ENCODE results near the gene PPA1.
"Not testable (repeated sequence)": the region's sequence is repeated elsewhere in the genome, so short reads cannot be mapped to it uniquely, and the experiment has no call there.

The PPA1 gene

DNA sequence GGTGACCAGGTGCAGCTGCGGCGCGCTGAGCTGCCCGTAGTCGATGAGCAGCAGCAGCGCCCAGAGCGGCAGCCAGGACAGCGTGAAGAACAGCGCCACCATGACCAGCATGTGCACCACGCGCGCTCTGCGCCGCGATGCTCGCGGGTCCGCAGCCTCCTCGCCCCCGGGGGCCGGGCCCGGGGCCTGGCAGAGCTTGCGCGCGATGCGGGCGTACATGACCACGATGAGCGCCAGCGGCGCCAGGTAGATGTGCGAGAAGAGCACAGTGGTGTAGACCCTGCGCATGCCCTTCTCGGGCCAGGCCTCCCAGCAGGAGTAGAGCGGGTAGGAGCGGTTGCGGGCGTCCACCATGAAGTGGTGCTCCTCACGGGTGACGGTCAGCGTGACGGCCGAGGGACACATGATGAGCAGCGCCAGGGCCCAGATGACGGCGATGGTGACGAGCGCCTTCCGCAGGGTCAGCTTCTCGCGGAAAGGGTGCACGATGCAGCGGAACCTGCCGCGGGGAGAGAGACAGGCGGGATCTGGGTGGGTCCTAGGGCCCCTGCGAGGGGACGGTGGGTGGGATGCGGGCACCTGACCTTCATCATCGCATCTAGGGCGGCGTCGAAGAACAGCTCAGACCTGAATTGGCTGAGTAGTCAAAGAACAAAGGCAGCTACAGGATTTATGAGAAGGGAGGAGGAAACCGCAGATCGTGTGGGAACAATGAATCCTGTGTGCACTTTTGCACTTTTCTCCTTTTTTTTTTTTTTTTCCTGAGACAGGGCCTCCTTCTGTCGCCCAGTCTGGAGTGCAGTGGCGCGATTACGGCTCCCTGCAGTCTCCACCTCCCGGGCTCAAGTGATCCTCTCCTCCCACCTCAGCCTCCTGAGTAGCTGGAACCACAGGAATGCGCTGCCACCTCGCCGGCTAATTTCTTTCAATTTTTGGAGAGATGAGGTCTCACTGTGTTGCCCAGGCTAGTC, 22.4 kb upstream of the PPA1 start:
- in situ Hi-C loops (cut with MboI; ENCODE audit: low sequenced_read_pairs) = no loop called here

DNA sequence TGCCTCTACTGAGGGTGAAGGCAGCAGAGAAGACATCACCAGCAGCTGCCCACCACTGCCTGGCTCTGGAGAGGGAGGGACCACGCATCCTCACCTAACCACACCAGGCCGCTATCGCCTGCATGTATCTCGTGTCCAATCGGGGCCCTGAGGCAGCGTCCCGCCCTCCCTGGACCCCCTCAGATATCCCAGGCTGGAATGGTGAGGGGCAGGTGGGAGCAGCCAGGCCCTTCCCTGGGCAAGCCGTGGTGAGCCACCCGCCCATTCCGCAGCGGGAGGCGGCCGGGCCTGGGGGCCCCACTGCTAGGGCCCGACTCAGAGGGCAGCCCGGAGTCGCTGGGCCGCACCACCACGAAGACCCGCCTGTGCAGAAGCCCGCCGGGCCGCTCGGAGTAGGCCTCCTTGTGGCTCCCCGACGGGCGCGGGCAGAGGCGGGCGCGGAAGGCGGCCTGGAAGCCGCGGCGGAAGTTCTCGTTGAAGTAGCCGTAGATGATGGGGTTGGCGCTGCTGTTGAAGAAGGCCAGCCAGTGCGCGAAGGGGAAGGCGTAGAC, 21.6 kb upstream of the PPA1 start:
- in situ Hi-C loops (cut with MboI; ENCODE audit: low sequenced_read_pairs) = no loop called here

DNA sequence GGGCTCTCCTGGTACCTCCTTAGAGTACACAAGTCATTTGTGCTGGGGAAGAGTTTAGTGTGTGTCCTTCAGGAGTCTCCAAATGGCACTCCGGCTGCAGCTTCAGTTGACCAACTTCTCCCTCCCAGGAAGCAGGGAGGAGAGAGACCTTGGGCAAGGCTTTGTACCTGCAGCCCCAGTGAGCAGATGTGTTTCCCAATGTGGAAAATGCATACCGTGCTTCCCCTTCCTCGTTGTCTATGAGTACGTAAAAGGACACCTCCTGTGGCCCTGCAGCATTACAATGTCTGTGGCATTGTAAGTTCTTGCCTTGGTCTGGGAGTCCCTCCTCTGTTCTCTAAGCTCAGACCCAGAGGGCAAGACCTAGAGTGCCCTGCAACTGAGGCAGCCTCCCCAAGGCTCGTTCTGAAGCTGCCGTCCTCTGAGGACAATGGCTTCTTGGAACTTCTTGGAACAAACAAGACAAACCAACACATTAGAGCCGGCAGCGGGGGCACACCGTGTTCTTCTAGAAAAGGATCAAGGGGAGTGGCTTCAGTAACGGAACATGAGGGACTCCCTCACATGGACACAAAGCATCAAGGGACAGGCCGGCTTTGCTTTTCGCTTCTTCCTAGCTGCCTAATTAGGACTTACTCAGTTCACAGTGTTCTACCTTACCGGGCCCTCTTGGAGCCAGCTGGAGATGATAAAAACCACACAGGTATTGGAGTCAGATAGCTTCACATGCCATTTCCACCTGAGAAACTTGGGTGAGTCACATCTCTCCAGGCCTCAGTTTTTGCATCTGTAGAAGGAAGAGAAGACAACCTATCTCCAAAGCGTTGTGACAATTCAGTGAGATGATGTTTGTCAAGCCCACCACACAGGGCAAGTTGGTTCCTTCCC, 20.9 kb upstream of the PPA1 start:
- in situ Hi-C loops (cut with MboI; ENCODE audit: low sequenced_read_pairs) = no loop called here

DNA sequence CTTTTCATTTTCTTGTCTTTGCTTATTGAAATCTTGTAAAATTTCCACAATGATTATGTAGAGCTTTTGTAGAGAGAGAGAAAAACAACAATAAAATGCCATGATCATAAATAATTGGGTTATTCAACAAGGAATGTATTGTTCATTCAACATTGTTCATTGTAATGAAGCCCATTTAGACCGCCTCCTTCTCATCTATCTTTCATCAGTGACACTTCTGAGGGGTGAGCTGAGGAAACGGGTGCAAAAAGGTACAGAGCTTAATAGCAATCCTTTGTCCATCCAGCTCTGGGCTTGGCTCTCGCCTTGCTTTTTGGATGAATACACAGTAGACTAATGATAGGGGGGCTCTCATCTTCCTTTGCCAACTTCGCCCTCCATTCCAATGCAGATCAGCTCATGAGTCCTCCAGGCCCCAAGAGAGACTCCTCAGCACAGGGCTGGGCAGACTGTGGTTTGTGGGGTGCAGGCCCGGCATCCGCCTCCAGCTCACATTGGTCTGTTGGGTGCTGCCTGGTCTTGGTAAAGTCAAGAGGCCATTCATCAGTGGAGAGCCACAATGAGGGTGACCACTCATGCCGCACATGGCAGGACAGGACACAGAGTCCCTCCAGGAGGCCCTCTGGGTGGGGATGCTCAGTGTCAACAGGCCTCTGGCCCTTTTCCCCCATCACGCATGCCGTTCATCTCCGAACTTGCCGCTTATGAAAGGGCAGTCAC, 17.9 kb upstream of the PPA1 start:
- in situ Hi-C loops (cut with MboI; ENCODE audit: low sequenced_read_pairs) = no loop called here

- in situ Hi-C loops (cut with MboI; ENCODE audit: low sequenced_read_pairs) = no loop called here
Measured at GRCh38 chr10:70247360-70247759, 14.1 kb upstream of the PPA1 start.

GRCh38 chr10:70241081-70241480, 7.9 kb upstream of the PPA1 start:
- in situ Hi-C loops (cut with MboI; ENCODE audit: low sequenced_read_pairs) = no loop called here

DNA sequence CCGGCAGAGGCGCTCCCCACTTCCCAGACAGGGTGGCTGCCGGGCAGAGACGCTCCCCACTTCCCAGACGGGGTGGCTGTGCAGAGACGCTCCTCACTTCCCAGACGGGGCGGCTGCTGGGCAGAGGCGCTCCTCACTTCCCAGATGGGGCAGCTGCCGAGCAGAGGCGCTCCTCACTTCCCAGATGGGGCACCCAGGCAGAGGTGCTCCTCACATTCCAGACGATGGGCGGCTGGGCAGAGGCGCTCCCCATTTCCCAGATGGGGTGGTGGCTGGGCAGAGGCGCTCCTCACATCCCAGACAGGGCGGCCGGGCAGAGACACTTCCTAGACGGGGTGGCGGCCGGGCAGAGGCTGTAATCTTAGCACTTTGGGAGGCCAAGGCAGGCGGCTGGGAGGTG, 6.8 kb upstream of the PPA1 start:
- in situ Hi-C loops (cut with MboI; ENCODE audit: low sequenced_read_pairs) = not testable (repeated sequence)

DNA sequence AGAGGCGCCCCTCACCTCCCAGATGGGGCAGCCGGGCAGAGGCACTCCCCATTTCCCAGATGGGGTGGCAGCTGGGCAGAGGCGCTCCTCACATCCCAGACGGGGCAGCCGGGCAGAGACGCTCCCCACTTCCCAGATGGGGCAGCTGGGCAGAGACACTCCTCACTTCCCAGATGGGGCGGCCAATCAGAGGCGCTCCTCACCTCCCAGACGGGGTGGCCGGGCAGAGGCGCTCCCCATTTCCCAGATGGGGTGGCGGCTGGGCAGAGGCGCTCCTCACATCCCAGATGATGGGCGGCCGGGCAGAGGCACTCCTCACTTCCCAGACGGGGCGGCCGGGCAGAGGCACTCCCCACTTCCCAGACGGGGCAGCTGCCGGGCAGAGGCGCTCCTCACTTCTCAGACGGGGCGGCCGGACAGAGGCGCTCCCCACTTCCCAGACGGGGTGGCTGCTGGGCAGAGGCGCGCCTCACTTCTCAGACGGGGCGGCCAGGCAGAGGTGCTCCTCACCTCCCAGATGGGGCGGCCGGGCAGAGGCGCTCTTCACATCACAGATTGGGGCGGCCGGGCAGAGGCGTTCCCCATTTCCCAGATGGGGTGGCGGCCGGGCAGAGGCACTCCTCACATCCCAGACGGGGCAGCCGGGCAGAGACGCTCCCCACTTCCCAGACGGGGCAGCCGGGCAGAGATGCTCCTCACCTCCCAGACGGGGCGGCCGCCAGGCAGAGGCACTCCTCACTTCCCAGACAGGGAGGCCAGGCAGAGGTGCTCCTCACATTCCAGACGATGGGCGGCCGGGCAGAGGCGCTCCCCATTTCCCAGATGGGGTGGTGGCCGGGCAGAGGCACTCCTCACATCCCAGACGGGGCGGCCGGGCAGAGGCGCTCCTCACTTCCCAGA, 6.1 kb upstream of the PPA1 start:
- in situ Hi-C loops (cut with MboI; ENCODE audit: low sequenced_read_pairs) = not testable (repeated sequence)

- in situ Hi-C loops (cut with MboI; ENCODE audit: low sequenced_read_pairs) = not testable (repeated sequence)
Measured at GRCh38 chr10:70237958-70238536, 4.8 kb upstream of the PPA1 start.

- in situ Hi-C loops (cut with MboI; ENCODE audit: low sequenced_read_pairs) = no loop called here
Measured at GRCh38 chr10:70234668-70235447, 1.6 kb upstream of the PPA1 start.

DNA sequence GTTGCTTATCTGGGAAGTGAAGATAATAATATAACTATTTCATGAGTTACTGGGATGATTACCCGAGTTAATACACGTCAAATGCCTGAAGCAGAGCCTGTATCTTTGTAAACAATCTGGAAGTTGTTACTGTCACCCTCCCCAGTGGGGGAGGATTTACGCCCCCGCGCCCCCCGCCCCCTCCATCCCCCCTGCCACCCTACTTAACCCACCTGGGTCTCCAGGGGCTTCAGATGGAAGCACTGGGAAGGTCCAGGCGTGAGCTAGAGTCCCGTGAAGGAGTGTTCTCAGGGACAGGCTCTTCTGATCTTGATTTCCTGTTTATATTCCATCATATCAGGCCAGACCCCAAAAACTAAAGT, 691 bp upstream of the PPA1 start:
- in situ Hi-C loops (cut with MboI; ENCODE audit: low sequenced_read_pairs) = no loop called here

DNA sequence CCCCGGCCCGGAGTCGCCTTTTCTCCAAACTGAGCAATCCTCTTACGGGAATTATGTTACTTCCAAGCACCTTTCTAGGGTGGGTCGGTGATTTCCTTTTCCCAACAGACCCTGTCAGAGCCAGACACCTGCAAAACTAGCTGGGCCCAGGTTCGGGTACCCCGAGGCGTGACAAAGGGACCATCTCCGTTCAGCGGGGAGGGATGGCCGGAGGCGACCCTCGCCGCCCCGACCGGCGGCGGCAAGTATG, 445 bp downstream of the PPA1 start:
- in situ Hi-C loops (cut with MboI; ENCODE audit: low sequenced_read_pairs) = no loop called here

GRCh38 chr10:70232155-70232858, 922 bp downstream of the PPA1 start:
- in situ Hi-C loops (cut with MboI; ENCODE audit: low sequenced_read_pairs) = no loop called here

GRCh38 chr10:70228491-70228890, 4.7 kb downstream of the PPA1 start:
- in situ Hi-C loops (cut with MboI; ENCODE audit: low sequenced_read_pairs) = no loop called here

GRCh38 chr10:70227548-70228320, 5.5 kb downstream of the PPA1 start:
- in situ Hi-C loops (cut with MboI; ENCODE audit: low sequenced_read_pairs) = no loop called here

GRCh38 chr10:70223728-70224127, 9.5 kb downstream of the PPA1 start:
- in situ Hi-C loops (cut with MboI; ENCODE audit: low sequenced_read_pairs) = no loop called here

- in situ Hi-C loops (cut with MboI; ENCODE audit: low sequenced_read_pairs) = not testable (repeated sequence)
Measured at GRCh38 chr10:70222811-70223447, 10.3 kb downstream of the PPA1 start.
